GM12878 (cell line): ENCODE results near the gene MPP7. TPM values are rescaled to one million over a fixed set of nuclear protein-coding genes. Genes with fewer than 3 reads are reported as not detected.

Source experiments
- ATAC-seq: fragments of 200-7000 bp; cut with Tn5 transposase; 3 replicates; pipeline ENCODE4 v1.9.1; 2020; ENCODE audit warnings: mild to moderate bottlenecking, moderate library complexity
- BruUV-seq: library from RNA; stranded (reverse); fragments of 400-500 nt; replicated peaks from 2 replicates; lab custom pipeline; 2021; lab: Mats Ljungman, UMichigan
- CTCF ChIA-PET: fragments of 300-600 bp; sonication (Branson Sonifier 250); formaldehyde crosslinking; extraction: SDS; loops from one replicate; lab custom pipeline; 2021; ENCODE audit warnings: inconsistent platforms; lab: Yijun Ruan, JAX
- POLR2A ChIA-PET: fragments of 350-600 bp; formaldehyde crosslinking; extraction: SDS; loops from one replicate; lab custom pipeline; 2021; ENCODE audit warnings: inconsistent platforms; lab: Charles Lee
- RAD21 ChIA-PET: fragments of 300-600 bp; sonication (Branson Sonifier 250); formaldehyde crosslinking; loops from one replicate; lab custom pipeline; 2023; ENCODE audit warnings: antibody characterized with exemption; ENCODE audit not compliant: unreplicated experiment; lab: Charles Lee
- SMC1A ChIA-PET: fragments of 300-600 bp; sonication (Branson Sonifier 250); formaldehyde crosslinking; loops from one replicate; lab custom pipeline; 2023; ENCODE audit not compliant: unreplicated experiment, uncharacterized antibody; lab: Charles Lee
- DNase-seq: peaks from one replicate; pipeline ENCODE4 v3.0.0-alpha.2; 2011; ENCODE audit warnings: low read depth, low spot score
- FAIRE-seq: peaks from 3 replicates; lab custom pipeline; 2011; peaks lifted over from hg19 to GRCh38; lab: Jason Lieb, UNC
- H2AFZ ChIP-seq: 2 replicates; pipeline ENCODE4 v1.6.0; 2011; ENCODE audit warnings: low read depth, low read length, control low read depth; ENCODE audit not compliant: control insufficient read depth
- H3K27ac ChIP-seq: 2 replicates; pipeline ENCODE4 v1.5.1; 2011; ENCODE audit warnings: control low read depth; ENCODE audit not compliant: control insufficient read depth, insufficient read depth
- H3K27me3 ChIP-seq, 2 experiments: replicated peaks in 1 of 2; 2 replicates each; pipeline versions ENCODE4 v1.6.0 to v1.6.1; 2011; ENCODE audit warnings: low read length in 1 of 2; ENCODE audit not compliant: control insufficient read depth in 2 of 2, insufficient read depth in 2 of 2
- H3K36me3 ChIP-seq, 2 experiments: 2 replicates each; pipeline ENCODE4 v1.5.1; 2011; ENCODE audit warnings: low read length in 1 of 2; ENCODE audit not compliant: control insufficient read depth in 2 of 2, insufficient read depth in 2 of 2
- H3K4me1 ChIP-seq: 2 replicates; pipeline ENCODE4 v1.6.1; 2011; ENCODE audit warnings: mild to moderate bottlenecking, low read length, moderate library complexity, mixed read lengths; ENCODE audit not compliant: control insufficient read depth, insufficient read depth
- H3K4me2 ChIP-seq: 2 replicates; pipeline ENCODE4 v1.6.0; 2011; ENCODE audit warnings: control low read depth; ENCODE audit not compliant: control insufficient read depth, insufficient read depth
- H3K4me3 ChIP-seq: fragments of 200-600 bp; sonication (generic); 2 replicates; pipeline ENCODE4 v1.5.1; 2016
- H3K79me2 ChIP-seq: 2 replicates; pipeline ENCODE4 v1.6.0; 2011; ENCODE audit warnings: low read length; ENCODE audit not compliant: control insufficient read depth, insufficient read depth
- H3K9ac ChIP-seq: 2 replicates; pipeline ENCODE4 v1.8.0; 2011; ENCODE audit warnings: low read length, control low read depth, mixed read lengths; ENCODE audit not compliant: control insufficient read depth, insufficient read depth
- H3K9me3 ChIP-seq: replicated peaks from 3 replicates; pipeline ENCODE4 v1.5.1; 2011; ENCODE audit warnings: mild to moderate bottlenecking, low read length; ENCODE audit not compliant: control insufficient read depth, insufficient read depth
- H4K20me1 ChIP-seq: 2 replicates; pipeline ENCODE4 v1.6.0; 2011; ENCODE audit not compliant: control insufficient read depth, insufficient read depth
- ESRRA ChIP-seq: IDR thresholded peaks from 2 replicates; pipeline ENCODE4 v1.6.1; 2012; ENCODE audit warnings: mild to moderate bottlenecking, low read length, improper control_type of control experiment
- PML ChIP-seq: IDR thresholded peaks from 2 replicates; pipeline ENCODE4 v1.6.1; 2012; ENCODE audit warnings: low read length, inconsistent platforms
- SMARCA5 ChIP-seq: fragments of 450-650 bp; IDR thresholded peaks from 2 replicates; pipeline ENCODE4 v1.6.1; 2017; ENCODE audit warnings: mild to moderate bottlenecking
- SMC3 ChIP-seq: IDR thresholded peaks from 2 replicates; pipeline ENCODE4 v1.6.1; 2011; ENCODE audit warnings: low read length, improper control_type of control experiment, borderline replicate concordance
- WGBS: methylation state at CpG from one replicate; pipeline ENCODE4 v1.1.6; 2016; ENCODE audit warnings: low lambda C conversion rate; ENCODE audit not compliant: insufficient replicate concordance, insufficient coverage; ENCODE audit errors: missing lambda C conversion rate; 5-methylcytosine and 5-hydroxymethylcytosine counted together
- in situ Hi-C: fragments of 300-500 bp; cut with MboI; formaldehyde crosslinking; loops from 9 replicates; pipeline ENCODE4 v1.14.3; 2018; ENCODE audit warnings: mixed read lengths
- intact Hi-C: fragments of 100-400 bp; cut with micrococcal nuclease; formaldehyde crosslinking; loops from one replicate; pipeline ENCODE4 v1.14.2; 2022; ENCODE audit not compliant: unreplicated experiment
- polyA plus RNA-seq, 11 experiments: library from polyadenylated mRNA; depleted of rRNA in 4 of 11; unstranded in 6 of 11; stranded (reverse) in 5 of 11; fragments of >200 nt; fragmentation: Nextera tagmentation in 4 of 11; fragmentation: Illumina TruSeq in 1 of 11; extraction: Ambion mirVana in 4 of 11; extraction: Trizol in 1 of 11; gene quantifications; 1 replicate in 1 of 11; 2 replicates in 10 of 11; pipeline versions ENCODE4 v1.2.1 to v1.2.3, GENCODE V29; 2011 to 2016; ENCODE audit warnings: inconsistent platforms in 2 of 11, missing spikeins in 2 of 11, low read depth in 1 of 11
- total RNA-seq, 4 experiments: library from RNA; depleted of rRNA in 3 of 4; stranded (reverse); fragments of >200 nt in 3 of 4; fragmentation: Illumina TruSeq in 1 of 4; extraction: Trizol in 1 of 4; gene quantifications; 2 replicates each; pipeline versions ENCODE4 v1.2.1 to v1.2.3, GENCODE V29; 2013 to 2021
- TF ChIP-seq, protein P1 (sequence below): fragments of 450-650 bp; IDR thresholded peaks from 2 replicates; pipeline ENCODE4 v1.6.1; 2016; ENCODE audit warnings: mild to moderate bottlenecking, moderate library complexity, borderline replicate concordance
- TF ChIP-seq, protein P2 (sequence below): IDR thresholded peaks from 2 replicates; pipeline ENCODE4 v1.6.1; 2011; ENCODE audit warnings: mild to moderate bottlenecking, low read depth, low read length, moderate library complexity; ENCODE audit not compliant: insufficient replicate concordance
- TF ChIP-seq, protein P3 (sequence below): fragments of 450-650 bp; IDR thresholded peaks from 2 replicates; pipeline ENCODE4 v1.6.1; 2016; ENCODE audit warnings: mild to moderate bottlenecking
- TF ChIP-seq, protein P4 (sequence below): IDR thresholded peaks from 2 replicates; pipeline ENCODE4 v1.6.1; 2012; ENCODE audit warnings: low read length, inconsistent platforms

Gene MPP7
- total and polyA plus RNA-seq, 10 of the 15 experiments (the other 5 are each of a cell fraction or from before 2014, with no cell fraction given), result 0.01 to 0.15 (median 0.05) TPM; not detected in 2

DNA sequence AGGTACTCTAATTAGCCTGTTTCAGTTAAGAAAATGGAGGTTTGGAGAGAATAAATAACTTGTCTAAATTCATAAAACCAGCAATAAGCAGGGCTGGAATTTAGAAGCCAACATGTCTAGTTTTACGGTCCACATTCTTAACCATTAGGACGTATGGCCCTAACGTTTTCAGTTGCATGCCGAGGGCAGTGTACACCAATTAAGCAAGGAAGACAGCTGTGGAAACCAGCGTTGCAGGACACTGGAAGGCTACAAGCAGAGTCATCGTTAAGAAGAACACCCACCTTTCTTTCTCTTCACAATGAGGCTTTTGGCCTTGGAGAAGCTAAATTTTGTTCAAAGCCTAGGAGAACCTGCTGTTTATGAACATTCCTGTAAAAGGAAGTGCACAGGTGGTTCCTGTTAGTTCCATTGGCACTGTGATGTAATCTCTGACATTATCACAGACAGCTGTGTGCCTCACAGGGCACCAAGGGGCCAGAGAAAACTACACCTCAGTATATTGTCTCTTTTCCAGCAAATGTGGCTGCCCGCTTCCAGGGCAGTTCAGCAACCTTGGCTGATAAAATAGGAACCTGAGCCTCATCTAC lies 21.0 kb downstream of the MPP7 start (continued):
- TF ChIP-seq, protein P1, sequence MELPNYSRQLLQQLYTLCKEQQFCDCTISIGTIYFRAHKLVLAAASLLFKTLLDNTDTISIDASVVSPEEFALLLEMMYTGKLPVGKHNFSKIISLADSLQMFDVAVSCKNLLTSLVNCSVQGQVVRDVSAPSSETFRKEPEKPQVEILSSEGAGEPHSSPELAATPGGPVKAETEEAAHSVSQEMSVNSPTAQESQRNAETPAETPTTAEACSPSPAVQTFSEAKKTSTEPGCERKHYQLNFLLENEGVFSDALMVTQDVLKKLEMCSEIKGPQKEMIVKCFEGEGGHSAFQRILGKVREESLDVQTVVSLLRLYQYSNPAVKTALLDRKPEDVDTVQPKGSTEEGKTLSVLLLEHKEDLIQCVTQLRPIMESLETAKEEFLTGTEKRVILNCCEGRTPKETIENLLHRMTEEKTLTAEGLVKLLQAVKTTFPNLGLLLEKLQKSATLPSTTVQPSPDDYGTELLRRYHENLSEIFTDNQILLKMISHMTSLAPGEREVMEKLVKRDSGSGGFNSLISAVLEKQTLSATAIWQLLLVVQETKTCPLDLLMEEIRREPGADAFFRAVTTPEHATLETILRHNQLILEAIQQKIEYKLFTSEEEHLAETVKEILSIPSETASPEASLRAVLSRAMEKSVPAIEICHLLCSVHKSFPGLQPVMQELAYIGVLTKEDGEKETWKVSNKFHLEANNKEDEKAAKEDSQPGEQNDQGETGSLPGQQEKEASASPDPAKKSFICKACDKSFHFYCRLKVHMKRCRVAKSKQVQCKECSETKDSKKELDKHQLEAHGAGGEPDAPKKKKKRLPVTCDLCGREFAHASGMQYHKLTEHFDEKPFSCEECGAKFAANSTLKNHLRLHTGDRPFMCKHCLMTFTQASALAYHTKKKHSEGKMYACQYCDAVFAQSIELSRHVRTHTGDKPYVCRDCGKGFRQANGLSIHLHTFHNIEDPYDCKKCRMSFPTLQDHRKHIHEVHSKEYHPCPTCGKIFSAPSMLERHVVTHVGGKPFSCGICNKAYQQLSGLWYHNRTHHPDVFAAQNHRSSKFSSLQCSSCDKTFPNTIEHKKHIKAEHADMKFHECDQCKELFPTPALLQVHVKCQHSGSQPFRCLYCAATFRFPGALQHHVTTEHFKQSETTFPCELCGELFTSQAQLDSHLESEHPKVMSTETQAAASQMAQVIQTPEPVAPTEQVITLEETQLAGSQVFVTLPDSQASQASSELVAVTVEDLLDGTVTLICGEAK, result no peak
- TF ChIP-seq SMARCA5 (no peak), ESRRA (no peak)
- TF ChIP-seq, protein P2, sequence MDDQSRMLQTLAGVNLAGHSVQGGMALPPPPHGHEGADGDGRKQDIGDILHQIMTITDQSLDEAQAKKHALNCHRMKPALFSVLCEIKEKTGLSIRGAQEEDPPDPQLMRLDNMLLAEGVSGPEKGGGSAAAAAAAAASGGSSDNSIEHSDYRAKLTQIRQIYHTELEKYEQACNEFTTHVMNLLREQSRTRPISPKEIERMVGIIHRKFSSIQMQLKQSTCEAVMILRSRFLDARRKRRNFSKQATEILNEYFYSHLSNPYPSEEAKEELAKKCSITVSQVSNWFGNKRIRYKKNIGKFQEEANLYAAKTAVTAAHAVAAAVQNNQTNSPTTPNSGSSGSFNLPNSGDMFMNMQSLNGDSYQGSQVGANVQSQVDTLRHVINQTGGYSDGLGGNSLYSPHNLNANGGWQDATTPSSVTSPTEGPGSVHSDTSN, result no peak
- TF ChIP-seq, all 136 proteins: peak for 0

DNA sequence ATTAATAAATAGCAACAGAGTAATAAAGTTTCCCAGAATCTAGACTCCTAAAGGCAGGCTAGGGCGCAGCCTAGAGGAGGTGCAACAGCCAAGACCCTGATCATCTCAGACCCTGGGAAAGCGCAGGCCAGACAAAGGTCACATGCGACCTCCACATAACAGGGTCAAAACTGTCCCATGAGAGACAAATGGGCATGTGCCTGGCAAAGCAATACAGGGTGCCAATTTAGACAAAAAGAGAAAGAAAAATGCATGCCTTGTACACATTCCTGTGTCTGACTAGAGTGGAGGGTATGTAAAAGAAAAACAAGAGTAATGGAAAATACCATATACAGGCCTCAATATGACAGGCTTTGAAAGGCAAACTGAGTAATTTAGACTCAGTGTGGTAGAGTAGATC lies 22.2 kb downstream of the MPP7 start:
- 59% methylated on average over 3 of the region's 3 CpGs for WGBS
- Histone ChIP-seq H3K27me3 (no peaks in the 10 kb centered on the region), H3K9me3 (no peaks in the 10 kb centered on the region), H3K4me3 (no peak overlapping the region), H3K79me2 (no peaks in the 10 kb centered on the region), H2AFZ (no peak overlapping the region), H3K9ac (no peak overlapping the region), H3K4me2 (no peak overlapping the region), H3K27ac (no peak overlapping the region), H3K4me1 (no peaks in the 10 kb centered on the region), H4K20me1 (no peaks in the 10 kb centered on the region), H3K36me3 (no peaks in the 10 kb centered on the region)
- BruUV-seq, result no TSS peak
- SMC1A ChIA-PET, result no interaction called here
- FAIRE-seq (no peak), ATAC-seq (no peak), DNase-seq (no peak)
- intact Hi-C loops (no loop called here), in situ Hi-C loops (no loop called here)
- POLR2A ChIA-PET, result no interaction called here
- TF ChIP-seq SMC3 (no peak), PML (no peak)
- TF ChIP-seq, protein P3, sequence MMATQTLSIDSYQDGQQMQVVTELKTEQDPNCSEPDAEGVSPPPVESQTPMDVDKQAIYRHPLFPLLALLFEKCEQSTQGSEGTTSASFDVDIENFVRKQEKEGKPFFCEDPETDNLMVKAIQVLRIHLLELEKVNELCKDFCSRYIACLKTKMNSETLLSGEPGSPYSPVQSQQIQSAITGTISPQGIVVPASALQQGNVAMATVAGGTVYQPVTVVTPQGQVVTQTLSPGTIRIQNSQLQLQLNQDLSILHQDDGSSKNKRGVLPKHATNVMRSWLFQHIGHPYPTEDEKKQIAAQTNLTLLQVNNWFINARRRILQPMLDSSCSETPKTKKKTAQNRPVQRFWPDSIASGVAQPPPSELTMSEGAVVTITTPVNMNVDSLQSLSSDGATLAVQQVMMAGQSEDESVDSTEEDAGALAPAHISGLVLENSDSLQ, result no peak
- TF ChIP-seq, protein P4, sequence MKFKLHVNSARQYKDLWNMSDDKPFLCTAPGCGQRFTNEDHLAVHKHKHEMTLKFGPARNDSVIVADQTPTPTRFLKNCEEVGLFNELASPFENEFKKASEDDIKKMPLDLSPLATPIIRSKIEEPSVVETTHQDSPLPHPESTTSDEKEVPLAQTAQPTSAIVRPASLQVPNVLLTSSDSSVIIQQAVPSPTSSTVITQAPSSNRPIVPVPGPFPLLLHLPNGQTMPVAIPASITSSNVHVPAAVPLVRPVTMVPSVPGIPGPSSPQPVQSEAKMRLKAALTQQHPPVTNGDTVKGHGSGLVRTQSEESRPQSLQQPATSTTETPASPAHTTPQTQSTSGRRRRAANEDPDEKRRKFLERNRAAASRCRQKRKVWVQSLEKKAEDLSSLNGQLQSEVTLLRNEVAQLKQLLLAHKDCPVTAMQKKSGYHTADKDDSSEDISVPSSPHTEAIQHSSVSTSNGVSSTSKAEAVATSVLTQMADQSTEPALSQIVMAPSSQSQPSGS, result no peak
- RAD21 ChIA-PET, result no interaction called here
- CTCF ChIA-PET, result no interaction called here
